ENCODE measurements around the gene PIK3AP1. TPM values are rescaled to one million over a fixed set of nuclear protein-coding genes. Genes with fewer than 3 reads are reported as not detected.

Gene PIK3AP1
- total RNA-seq, 3 donors from 2014 or later, result 9.8 to 26.9 (median 14.2) TPM

GRCh38 chr10:96641396-96642295 lies 78.7 kb downstream of the PIK3AP1 start:
- Histone ChIP-seq H3K4me3 (no peak overlapping the region), H3K4me1 (no peaks in the 10 kb centered on the region), H3K27me3 (no peaks in the 10 kb centered on the region), H3K27ac (no peak overlapping the region), H3K36me3 (no peaks in the 10 kb centered on the region), H3K9me3 (no peaks in the 10 kb centered on the region)
- intact Hi-C loops (cut with DNase I; ENCODE audit: low total_unique reads), result no loop called here
- no peak for DNase-seq (ENCODE audit: low spot score in 2 of 2)
- TF ChIP-seq POLR2A (IDR thresholded peaks at IDR 0.05), result no peak
- no peak for TF ChIP-seq CTCF (IDR thresholded peaks at IDR 0.05)
- TF ChIP-seq POLR2AphosphoS5 (IDR thresholded peaks at IDR 0.05), result no peak

GRCh38 chr10:96639899-96640298 lies 80.4 kb downstream of the PIK3AP1 start:
- H3K36me3 ChIP-seq, result no peaks in the 10 kb centered on the region
- DNase-seq (ENCODE audit: low spot score in 2 of 2), result no peak
- TF ChIP-seq CTCF (IDR thresholded peaks at IDR 0.05) (no peak), POLR2A (IDR thresholded peaks at IDR 0.05) (no peak), POLR2AphosphoS5 (IDR thresholded peaks at IDR 0.05) (no peak)
- H3K4me3 ChIP-seq, result no peak overlapping the region
- intact Hi-C loops (cut with DNase I; ENCODE audit: low total_unique reads), result no loop called here
- no peaks in the 10 kb centered on the region for H3K9me3 ChIP-seq
- no peaks in the 10 kb centered on the region for H3K4me1 ChIP-seq
- no peaks in the 10 kb centered on the region for H3K27me3 ChIP-seq
- no peak overlapping the region for H3K27ac ChIP-seq

- intact Hi-C loops (cut with DNase I; ENCODE audit: low total_unique reads), result no loop called here
- Histone ChIP-seq H3K4me3 (no peak overlapping the region), H3K27me3 (no peaks in the 10 kb centered on the region), H3K4me1 (no peaks in the 10 kb centered on the region), H3K9me3 (no peaks in the 10 kb centered on the region), H3K36me3 (no peaks in the 10 kb centered on the region), H3K27ac (no peak overlapping the region)
- no peak for DNase-seq (ENCODE audit: low spot score in 2 of 2)
- no peak for TF ChIP-seq POLR2A (IDR thresholded peaks at IDR 0.05)
- TF ChIP-seq CTCF (IDR thresholded peaks at IDR 0.05), result no peak
- no peak for TF ChIP-seq POLR2AphosphoS5 (IDR thresholded peaks at IDR 0.05)
Measured at GRCh38 chr10:96638696-96639095, 81.6 kb downstream of the PIK3AP1 start.

GRCh38 chr10:96638120-96638519 lies 82.2 kb downstream of the PIK3AP1 start:
- Histone ChIP-seq H3K4me1 (no peaks in the 10 kb centered on the region), H3K4me3 (no peak overlapping the region), H3K27ac (no peak overlapping the region), H3K36me3 (no peaks in the 10 kb centered on the region), H3K9me3 (no peaks in the 10 kb centered on the region), H3K27me3 (no peaks in the 10 kb centered on the region)
- intact Hi-C loops (cut with DNase I; ENCODE audit: low total_unique reads), result no loop called here
- TF ChIP-seq POLR2A (IDR thresholded peaks at IDR 0.05), result no peak
- TF ChIP-seq POLR2AphosphoS5 (IDR thresholded peaks at IDR 0.05), result no peak
- TF ChIP-seq CTCF (IDR thresholded peaks at IDR 0.05), result no peak
- DNase-seq (ENCODE audit: low spot score in 2 of 2), result no peak

- no peak overlapping the region for H3K27ac ChIP-seq
- DNase-seq (ENCODE audit: low spot score in 2 of 2), result no peak
- H3K36me3 ChIP-seq, result no peaks in the 10 kb centered on the region
- no peaks in the 10 kb centered on the region for H3K4me1 ChIP-seq
- TF ChIP-seq CTCF (IDR thresholded peaks at IDR 0.05), result no peak
- TF ChIP-seq POLR2AphosphoS5 (IDR thresholded peaks at IDR 0.05), result no peak
- TF ChIP-seq POLR2A (IDR thresholded peaks at IDR 0.05), result no peak
- H3K4me3 ChIP-seq, result no peak overlapping the region
- H3K27me3 ChIP-seq, result no peaks in the 10 kb centered on the region
- intact Hi-C loops (cut with DNase I; ENCODE audit: low total_unique reads), result no loop called here
- H3K9me3 ChIP-seq, result no peaks in the 10 kb centered on the region
Measured at GRCh38 chr10:96637709-96638108, 82.6 kb downstream of the PIK3AP1 start.
